Loucy (cell line): ENCODE measurements around the gene PROX2.

Experiments used
- EZH2phosphoT487 ChIP-seq: fragments of 200-600 bp; IDR thresholded peaks from 2 replicates; pipeline ENCODE4 v1.6.1; 2018; ENCODE audit warnings: antibody characterized with exemption, mild to moderate bottlenecking, moderate library complexity, borderline replicate concordance
- TF ChIP-seq, protein P1 (sequence below): fragments of 200-600 bp; sonication (generic); conservative IDR thresholded peaks from 2 replicates; pipeline ENCODE4 v1.5.1; 2014; ENCODE audit warnings: mild to moderate bottlenecking, antibody characterized with exemption, low read length

DNA sequence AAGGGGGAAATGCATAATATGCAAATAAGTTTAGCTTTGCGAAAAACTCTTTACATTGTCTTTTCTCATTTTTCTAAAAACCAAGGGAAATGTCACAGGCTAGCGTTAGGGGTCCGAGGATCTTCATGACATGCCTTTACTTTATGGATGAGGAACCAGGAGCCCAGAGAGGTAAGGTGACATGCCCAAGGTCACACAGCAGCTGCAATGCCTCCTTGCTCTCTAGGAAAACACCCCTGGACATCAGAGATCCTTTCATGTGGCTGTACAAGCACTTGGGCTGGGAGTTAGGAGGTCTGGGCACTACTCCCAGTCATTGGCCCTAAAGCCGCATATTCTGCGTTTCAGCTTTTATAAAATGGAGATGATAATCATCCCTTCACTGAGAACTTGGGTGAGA is 741 bp downstream of the PROX2 start:
- TF ChIP-seq, protein P1, sequence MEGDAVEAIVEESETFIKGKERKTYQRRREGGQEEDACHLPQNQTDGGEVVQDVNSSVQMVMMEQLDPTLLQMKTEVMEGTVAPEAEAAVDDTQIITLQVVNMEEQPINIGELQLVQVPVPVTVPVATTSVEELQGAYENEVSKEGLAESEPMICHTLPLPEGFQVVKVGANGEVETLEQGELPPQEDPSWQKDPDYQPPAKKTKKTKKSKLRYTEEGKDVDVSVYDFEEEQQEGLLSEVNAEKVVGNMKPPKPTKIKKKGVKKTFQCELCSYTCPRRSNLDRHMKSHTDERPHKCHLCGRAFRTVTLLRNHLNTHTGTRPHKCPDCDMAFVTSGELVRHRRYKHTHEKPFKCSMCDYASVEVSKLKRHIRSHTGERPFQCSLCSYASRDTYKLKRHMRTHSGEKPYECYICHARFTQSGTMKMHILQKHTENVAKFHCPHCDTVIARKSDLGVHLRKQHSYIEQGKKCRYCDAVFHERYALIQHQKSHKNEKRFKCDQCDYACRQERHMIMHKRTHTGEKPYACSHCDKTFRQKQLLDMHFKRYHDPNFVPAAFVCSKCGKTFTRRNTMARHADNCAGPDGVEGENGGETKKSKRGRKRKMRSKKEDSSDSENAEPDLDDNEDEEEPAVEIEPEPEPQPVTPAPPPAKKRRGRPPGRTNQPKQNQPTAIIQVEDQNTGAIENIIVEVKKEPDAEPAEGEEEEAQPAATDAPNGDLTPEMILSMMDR = no peak
- TF ChIP-seq EZH2phosphoT487 = no peak
